ENCODE data around the gene KCNH4. TPM values are rescaled to one million over a fixed set of nuclear protein-coding genes. Genes with fewer than 3 reads are reported as not detected.
"Not testable (repeated sequence)": the region's sequence is repeated elsewhere in the genome, so short reads cannot be mapped to it uniquely, and the experiment has no call there.

Gene KCNH4
- polyA plus RNA-seq, 1 donor from 2014 or later = 0.56 TPM

- Histone ChIP-seq H3K4me2 (ENCODE audit: low read length) (no peak overlapping the region), H3K79me2 (replicated peaks; ENCODE audit: insufficient read depth, low read length) (no peaks in the 10 kb centered on the region), H3K27me3 (ENCODE audit: insufficient read depth, low read depth, low read length) (no peaks in the 10 kb centered on the region), H3F3A (ENCODE audit: insufficient read depth, low read length, poor library complexity, severe bottlenecking) (no peaks in the 10 kb centered on the region), H3K36me3 (ENCODE audit: insufficient read depth, low read length) (no peaks in the 10 kb centered on the region), H4K20me1 (ENCODE audit: insufficient read depth) (no peaks in the 10 kb centered on the region), H3K9ac (ENCODE audit: low read length) (no peak overlapping the region), H2AFZ (ENCODE audit: low read depth, low read length) (no peak overlapping the region), H3K27ac (ENCODE audit: low read length) (no peak overlapping the region), H3K9me3 (ENCODE audit: low read length) (no peaks in the 10 kb centered on the region), H3K4me3 (ENCODE audit: low read length) (no peak overlapping the region), H3K9me2 (ENCODE audit: insufficient read depth, low read length) (no peaks in the 10 kb centered on the region)
- TF ChIP-seq SMC3 (conservative IDR thresholded peaks at IDR 0.05; ENCODE audit: poor library complexity) (peak; percentile 10), POLR2AphosphoS5 (IDR thresholded peaks at IDR 0.05) (no peak), EP300 (conservative IDR thresholded peaks at IDR 0.05; ENCODE audit: poor library complexity, severe bottlenecking) (no peak), REST (IDR thresholded peaks at IDR 0.05; ENCODE audit: borderline replicate concordance) (no peak), RAD21 (conservative IDR thresholded peaks at IDR 0.05) (peak; percentile 43), EZH2 (IDR thresholded peaks at IDR 0.05; ENCODE audit: borderline replicate concordance, insufficient read depth, low read length, poor library complexity, severe bottlenecking) (no peak), MXI1 (conservative IDR thresholded peaks at IDR 0.05; ENCODE audit: poor library complexity, severe bottlenecking) (no peak), CTCF (IDR thresholded peaks at IDR 0.05; ENCODE audit: poor library complexity, severe bottlenecking) (peak; percentile 50), TAF1 (IDR thresholded peaks at IDR 0.05; ENCODE audit: low read depth) (no peak)
These were observed 41.2 kb upstream of the KCNH4 start for GRCh38 chr17:42221886-42222745.

GRCh38 chr17:42219280-42219679 lies 38.3 kb upstream of the KCNH4 start:
- not testable (repeated sequence) for H3F3A ChIP-seq (ENCODE audit: insufficient read depth, low read length, poor library complexity, severe bottlenecking); H3K4me2 ChIP-seq (ENCODE audit: low read length); H3K4me3 ChIP-seq (ENCODE audit: low read length); H3K79me2 ChIP-seq (replicated peaks; ENCODE audit: insufficient read depth, low read length); H3K9me2 ChIP-seq (ENCODE audit: insufficient read depth, low read length); H3K36me3 ChIP-seq (ENCODE audit: insufficient read depth, low read length); H4K20me1 ChIP-seq (ENCODE audit: insufficient read depth); H3K9me3 ChIP-seq (ENCODE audit: low read length); H3K9ac ChIP-seq (ENCODE audit: low read length); H3K27me3 ChIP-seq (ENCODE audit: insufficient read depth, low read depth, low read length); H2AFZ ChIP-seq (ENCODE audit: low read depth, low read length); H3K27ac ChIP-seq (ENCODE audit: low read length)

Data from neural cell (in vitro differentiated cells).